Skeletal muscle tissue (tissue), 5 donors: ENCODE data around the gene DNM2. TPM values are rescaled to one million over a fixed set of nuclear protein-coding genes. Genes with fewer than 3 reads are reported as not detected.
A peak's percentile ranks its signal among the peaks of the same experiment; 100 is the strongest.
"Not testable (repeated sequence)": the region's sequence is repeated elsewhere in the genome, so short reads cannot be mapped to it uniquely, and the experiment has no call there.

Source experiments
- H3K27ac ChIP-seq: one replicate; pipeline ENCODE4 v1.7.0; 2013; ENCODE audit warnings: mild to moderate bottlenecking, low read depth, low read length, inconsistent platforms
- H3K27me3 ChIP-seq, 3 donors: one replicate each; pipeline ENCODE4 v1.7.0; 2013; ENCODE audit warnings: low read length in 3 of 3; ENCODE audit not compliant: control insufficient read depth in 3 of 3, insufficient read depth in 3 of 3
- H3K36me3 ChIP-seq, 3 donors: one replicate each; pipeline ENCODE4 v1.7.0; 2013; ENCODE audit warnings: low read length in 3 of 3; ENCODE audit not compliant: control insufficient read depth in 3 of 3, insufficient read depth in 3 of 3
- H3K4me1 ChIP-seq, 3 donors: one replicate each; pipeline ENCODE4 v1.7.0; 2013; ENCODE audit warnings: low read length in 3 of 3, mild to moderate bottlenecking in 3 of 3; ENCODE audit not compliant: control insufficient read depth in 3 of 3, insufficient read depth in 3 of 3
- H3K4me3 ChIP-seq, 3 donors: one replicate each; pipeline ENCODE4 v1.7.0; 2013; ENCODE audit warnings: low read length in 3 of 3
- H3K9ac ChIP-seq, 3 donors: one replicate each; pipeline ENCODE4 v1.7.0; 2013; ENCODE audit warnings: low read length in 3 of 3, mild to moderate bottlenecking in 3 of 3, moderate library complexity in 2 of 3, low read depth in 1 of 3
- H3K9me3 ChIP-seq, 3 donors: one replicate each; pipeline ENCODE4 v1.7.0; 2013; ENCODE audit warnings: low read length in 3 of 3; ENCODE audit not compliant: control insufficient read depth in 3 of 3
- small RNA-seq: library from RNA; depleted of rRNA; stranded (forward); fragments of <200 nt; gene quantifications from one replicate; pipeline ENCODE3, GENCODE V24; 2014
- total RNA-seq: library from RNA; depleted of rRNA; stranded (reverse); fragments of >200 nt; gene quantifications from one replicate; pipeline ENCODE4 v1.2.3, GENCODE V29; 2014
- donor health status: Osteomylitis.

DNM2 gene
- total RNA-seq, 1 donor from 2014 or later = 54.8 TPM

DNA sequence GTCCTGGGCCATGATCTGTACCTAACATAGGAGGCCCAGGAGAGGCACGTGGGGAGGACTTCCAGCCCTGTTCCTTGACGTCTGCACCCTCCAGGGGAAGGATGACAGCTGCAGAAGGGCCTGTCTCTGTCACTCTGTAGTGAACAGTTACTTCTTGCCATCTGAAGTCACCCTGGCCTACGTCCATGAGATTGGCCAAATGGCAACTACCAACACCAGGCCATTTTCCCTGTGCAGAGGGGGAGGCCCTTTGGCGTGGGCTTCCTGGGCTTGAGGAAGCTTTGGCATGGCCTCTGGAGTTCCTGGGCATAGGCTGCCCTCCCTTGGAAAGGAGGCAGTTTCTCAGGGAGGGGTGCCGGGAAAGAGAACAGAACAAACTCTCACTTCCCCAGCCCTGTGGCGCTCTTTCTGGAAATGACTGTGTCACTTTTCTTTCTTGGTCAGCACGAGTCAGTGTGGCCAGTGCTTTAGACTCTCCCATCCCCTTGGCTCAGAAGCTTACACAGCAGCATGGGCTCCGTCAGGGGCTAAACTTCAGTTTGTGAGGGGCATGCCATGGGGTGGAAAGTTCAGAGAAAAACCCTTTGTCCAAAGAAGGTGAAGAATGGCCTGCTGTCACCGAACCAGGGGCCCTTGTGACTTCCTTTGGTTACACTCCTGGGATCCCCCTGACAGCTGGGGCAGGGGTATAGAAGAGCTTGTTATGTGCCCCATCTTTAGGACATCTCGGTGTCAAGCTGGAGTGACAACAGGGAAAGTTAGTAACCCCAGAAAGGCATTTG, 158.8 kb downstream of the DNM2 start:
- Histone ChIP-seq H3K4me1 (peaks cover 56 to 73% (median 73%) of the 10 kb centered on the region in 3 donors), H3K9ac (peak overlapping the region; percentile 47 to 73 (median 69)), H3K27me3 (no peaks in the 10 kb centered on the region), H3K4me3 (peak overlapping the region in 2 of 3 donors; percentile 15 to 29), H3K36me3 (peaks cover 0 to 2% (median 0%) of the 10 kb centered on the region in 3 donors), H3K9me3 (no peaks in the 10 kb centered on the region), H3K27ac (peak overlapping the region; percentile 90)

DNA sequence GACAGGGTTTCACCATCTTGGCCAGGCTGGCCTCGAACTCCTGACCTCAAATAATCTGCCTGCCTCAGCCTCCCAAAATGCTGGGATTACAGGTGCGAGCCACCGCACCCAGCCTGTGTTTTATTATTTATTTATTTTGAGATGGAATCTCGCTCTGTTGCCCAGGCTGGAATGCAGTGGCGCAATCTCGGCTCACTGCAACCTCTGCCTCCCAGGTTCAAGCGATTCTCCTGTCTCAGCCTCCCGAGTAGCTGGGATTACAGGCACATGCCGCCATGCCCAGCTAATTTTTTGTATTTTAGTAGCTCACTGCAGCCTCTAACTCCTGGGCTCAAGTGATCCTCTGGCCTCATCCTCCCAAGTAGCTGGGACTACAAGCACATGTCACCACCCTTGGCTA, 159.7 kb downstream of the DNM2 start:
- Histone ChIP-seq H3K27ac (peak overlapping the region; percentile 90), H3K4me1 (peaks cover 65 to 80% (median 79%) of the 10 kb centered on the region in 3 donors), H3K9ac (peak overlapping the region in 1 of 3 donors; percentile 35)
- H3K4me3 ChIP-seq, H3K9me3 ChIP-seq, H3K36me3 ChIP-seq, H3K27me3 ChIP-seq: not testable (repeated sequence)

DNA sequence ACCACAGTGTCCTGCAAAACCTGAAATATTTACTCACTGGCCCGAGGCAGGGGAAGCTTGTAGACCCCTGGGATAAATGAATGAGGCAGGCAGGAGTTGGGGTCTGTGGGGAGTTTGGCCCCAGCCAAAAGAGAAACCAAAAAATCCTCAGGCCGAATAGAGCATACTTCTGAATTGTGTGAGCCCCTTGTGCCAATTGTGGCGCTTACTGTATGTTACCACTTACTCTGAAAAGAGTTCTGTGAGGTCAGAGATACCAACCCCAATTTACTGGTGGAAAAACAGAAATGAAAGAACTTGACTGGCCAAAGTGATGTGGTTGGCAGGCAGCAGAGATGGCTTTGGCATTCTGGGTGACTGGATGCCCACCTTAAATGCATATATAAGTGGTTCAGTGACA, 160.4 kb downstream of the DNM2 start:
- H3K27ac ChIP-seq = peak overlapping the region; percentile 90
- H3K4me1 ChIP-seq = peaks cover 72 to 80% (median 78%) of the 10 kb centered on the region in 3 donors
- no peak overlapping the region for H3K4me3 ChIP-seq
- H3K36me3 ChIP-seq = peaks cover 0 to 2% (median 0%) of the 10 kb centered on the region in 3 donors
- no peaks in the 10 kb centered on the region for H3K9me3 ChIP-seq
- H3K9ac ChIP-seq = peak overlapping the region in 2 of 3 donors; percentile 35 to 57
- no peaks in the 10 kb centered on the region for H3K27me3 ChIP-seq

Small RNA genes lying within 50 kb of the gene (small RNA-seq; reads per million reads assigned to genes)
- gene MIR199A1 (0.81 reads per million, percentile 74 among the genes with 10 or more reads in this experiment), gene MIR4748 (not detected), gene MIR638 (not detected), gene MIR6793 (not detected)

Other genes with a start within 250 kb of the DNM2 start
- gene KEAP1, start 214.7 kb upstream of the DNM2 start, total RNA-seq = 60.0 TPM
- gene S1PR5, start 200.6 kb upstream of the DNM2 start, total RNA-seq = 1.6 TPM
- gene ATG4D, start 174.2 kb upstream of the DNM2 start, total RNA-seq = 20.4 TPM
- gene KRI1, start 152.1 kb upstream of the DNM2 start, total RNA-seq = 5.2 TPM
- gene CDKN2D, start 149.1 kb upstream of the DNM2 start, total RNA-seq = 16.7 TPM
- 3.1 TPM for gene AP1M2, start 130.8 kb upstream of the DNM2 start, total RNA-seq
- gene SLC44A2, start 92.5 kb upstream of the DNM2 start, total RNA-seq = 41.2 TPM
- gene ILF3, start 63.7 kb upstream of the DNM2 start, total RNA-seq = 69.4 TPM
- gene QTRT1, start 16.6 kb upstream of the DNM2 start, total RNA-seq = 27.7 TPM
- gene TMED1, start 118.1 kb downstream of the DNM2 start, total RNA-seq = 39.7 TPM
- gene C19orf38, start 130.3 kb downstream of the DNM2 start, total RNA-seq = 4.2 TPM
- 19.8 TPM for gene CARM1, start 153.5 kb downstream of the DNM2 start, total RNA-seq
- gene YIPF2, start 210.6 kb downstream of the DNM2 start, total RNA-seq = 30.3 TPM
- 25.6 TPM for gene TIMM29, start 210.7 kb downstream of the DNM2 start, total RNA-seq
- 58.5 TPM for gene SMARCA4, start 243.0 kb downstream of the DNM2 start, total RNA-seq